Nephron progenitor cell (in vitro differentiated cells): ENCODE data around the gene TBRG4.
A peak's percentile ranks its signal among the peaks of the same experiment; 100 is the strongest.

Experiments used
- DNase-seq: peaks from one replicate; pipeline ENCODE4 v3.0.0; 2021
- H3K27ac Mint-ChIP-seq: 2 replicates; pipeline ENCODE4 v1.8.0; 2021; ENCODE audit warnings: mild to moderate bottlenecking, moderate library complexity, mixed read lengths
- H3K27me3 Mint-ChIP-seq: 2 replicates; pipeline ENCODE4 v1.8.0; 2021; ENCODE audit warnings: mild to moderate bottlenecking, low read depth, mixed read lengths; ENCODE audit not compliant: poor library complexity
- H3K36me3 Mint-ChIP-seq: 2 replicates; pipeline ENCODE4 v1.8.0; 2021; ENCODE audit warnings: low read depth, mixed read lengths
- H3K4me1 Mint-ChIP-seq: 2 replicates; pipeline ENCODE4 v1.8.0; 2021; ENCODE audit warnings: mixed read lengths
- H3K4me3 Mint-ChIP-seq: 2 replicates; pipeline ENCODE4 v1.8.0; 2021; ENCODE audit warnings: mild to moderate bottlenecking, moderate library complexity, mixed read lengths
- H3K9me3 Mint-ChIP-seq: 2 replicates; pipeline ENCODE4 v1.8.0; 2021; ENCODE audit warnings: mild to moderate bottlenecking, moderate library complexity, mixed read lengths
- TF ChIP-seq, protein P1 (sequence below): fragments of 200-600 bp; sonication (generic); IDR thresholded peaks from 2 replicates; pipeline ENCODE4 v1.5.0; 2021; ENCODE audit warnings: antibody characterized with exemption

Gene TBRG4

GRCh38 chr7:45098983-45099839 is 12.3 kb downstream of the TBRG4 start:
- H3K4me1 Mint-ChIP-seq, result no peaks in the 10 kb centered on the region
- H3K27me3 Mint-ChIP-seq, result no peaks in the 10 kb centered on the region
- H3K9me3 Mint-ChIP-seq, result no peaks in the 10 kb centered on the region
- no peak for DNase-seq
- TF ChIP-seq, protein P1, sequence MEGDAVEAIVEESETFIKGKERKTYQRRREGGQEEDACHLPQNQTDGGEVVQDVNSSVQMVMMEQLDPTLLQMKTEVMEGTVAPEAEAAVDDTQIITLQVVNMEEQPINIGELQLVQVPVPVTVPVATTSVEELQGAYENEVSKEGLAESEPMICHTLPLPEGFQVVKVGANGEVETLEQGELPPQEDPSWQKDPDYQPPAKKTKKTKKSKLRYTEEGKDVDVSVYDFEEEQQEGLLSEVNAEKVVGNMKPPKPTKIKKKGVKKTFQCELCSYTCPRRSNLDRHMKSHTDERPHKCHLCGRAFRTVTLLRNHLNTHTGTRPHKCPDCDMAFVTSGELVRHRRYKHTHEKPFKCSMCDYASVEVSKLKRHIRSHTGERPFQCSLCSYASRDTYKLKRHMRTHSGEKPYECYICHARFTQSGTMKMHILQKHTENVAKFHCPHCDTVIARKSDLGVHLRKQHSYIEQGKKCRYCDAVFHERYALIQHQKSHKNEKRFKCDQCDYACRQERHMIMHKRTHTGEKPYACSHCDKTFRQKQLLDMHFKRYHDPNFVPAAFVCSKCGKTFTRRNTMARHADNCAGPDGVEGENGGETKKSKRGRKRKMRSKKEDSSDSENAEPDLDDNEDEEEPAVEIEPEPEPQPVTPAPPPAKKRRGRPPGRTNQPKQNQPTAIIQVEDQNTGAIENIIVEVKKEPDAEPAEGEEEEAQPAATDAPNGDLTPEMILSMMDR, result no peak
- peak overlapping the region; percentile 88 for H3K27ac Mint-ChIP-seq
- H3K36me3 Mint-ChIP-seq, result peaks cover 12% of the 10 kb centered on the region
- H3K4me3 Mint-ChIP-seq, result no peak overlapping the region

DNA sequence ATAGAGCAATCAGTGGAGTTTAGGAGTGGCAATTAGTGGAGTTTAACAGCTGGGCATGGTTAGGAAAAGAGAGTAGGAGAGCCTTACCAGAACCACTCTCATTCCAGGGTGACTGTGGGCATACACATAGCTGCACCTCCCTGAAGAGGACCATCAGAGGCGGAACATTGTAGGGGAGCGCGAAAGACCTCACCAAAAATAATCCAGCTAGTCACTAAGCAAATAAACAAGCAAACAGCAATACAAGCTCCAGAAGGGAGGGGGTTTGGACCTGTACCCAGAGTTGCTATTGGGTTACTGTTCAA is 18.6 kb downstream of the TBRG4 start:
- peaks cover 35% of the 10 kb centered on the region for H3K27me3 Mint-ChIP-seq
- DNase-seq, result no peak
- no peaks in the 10 kb centered on the region for H3K36me3 Mint-ChIP-seq
- H3K4me3 Mint-ChIP-seq, result no peak overlapping the region
- TF ChIP-seq, protein P1, result no peak
- no peak overlapping the region for H3K27ac Mint-ChIP-seq
- H3K9me3 Mint-ChIP-seq, result peaks cover 10% of the 10 kb centered on the region
- peaks cover 10% of the 10 kb centered on the region for H3K4me1 Mint-ChIP-seq

- TF ChIP-seq, protein P1, result no peak
- no peak for DNase-seq
- H3K27me3 Mint-ChIP-seq, result peaks cover 40% of the 10 kb centered on the region
- H3K27ac Mint-ChIP-seq, result peak overlapping the region; percentile 38
- no peaks in the 10 kb centered on the region for H3K36me3 Mint-ChIP-seq
- peaks cover 10% of the 10 kb centered on the region for H3K9me3 Mint-ChIP-seq
- peaks cover 10% of the 10 kb centered on the region for H3K4me1 Mint-ChIP-seq
- no peak overlapping the region for H3K4me3 Mint-ChIP-seq
Measured at GRCh38 chr7:45092100-45092930, 19.2 kb downstream of the TBRG4 start.

DNA sequence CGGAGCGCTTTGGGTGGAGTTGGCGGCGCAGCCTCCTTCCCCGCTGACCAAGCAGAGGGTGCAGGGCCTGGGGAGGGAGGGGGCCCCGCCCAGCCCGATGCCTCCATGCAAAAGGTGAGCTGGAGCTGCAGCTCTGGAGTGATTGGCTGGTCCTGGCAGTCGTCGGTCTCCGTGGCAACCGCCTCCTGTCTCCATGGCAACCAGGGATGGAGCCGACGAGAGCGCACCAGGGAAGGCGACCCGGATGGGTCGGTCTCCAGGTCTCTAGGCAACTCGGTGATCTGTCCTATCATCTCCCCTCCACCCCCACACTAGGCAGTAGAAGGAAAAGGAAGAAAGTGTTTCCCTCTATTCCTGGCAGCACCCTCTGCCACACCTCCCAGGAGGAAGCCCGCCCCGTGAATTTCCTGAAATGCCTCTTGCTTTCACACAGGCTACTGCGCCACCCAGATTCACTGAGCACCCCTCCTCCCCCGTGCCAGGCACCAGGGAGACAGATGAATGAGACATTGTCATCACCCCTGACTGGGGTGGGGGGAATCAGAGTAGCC is 22.1 kb downstream of the TBRG4 start:
- peaks cover 50% of the 10 kb centered on the region for H3K27me3 Mint-ChIP-seq
- H3K27ac Mint-ChIP-seq, result no peak overlapping the region
- H3K9me3 Mint-ChIP-seq, result peaks cover 10% of the 10 kb centered on the region
- H3K4me3 Mint-ChIP-seq, result peak overlapping the region; percentile 74
- peaks cover 16% of the 10 kb centered on the region for H3K4me1 Mint-ChIP-seq
- TF ChIP-seq, protein P1, result no peak
- H3K36me3 Mint-ChIP-seq, result no peaks in the 10 kb centered on the region
- DNase-seq, result peak; percentile 79

- peaks cover 17% of the 10 kb centered on the region for H3K4me1 Mint-ChIP-seq
- peak within 1 kb of the TSS; percentile 74 for H3K4me3 Mint-ChIP-seq
- DNase-seq, result peak; percentile 63
- TF ChIP-seq, protein P1, result no peak
- H3K9me3 Mint-ChIP-seq, result peaks cover 9% of the 10 kb centered on the region
- H3K27me3 Mint-ChIP-seq, result peaks cover 50% of the 10 kb centered on the region
- H3K27ac Mint-ChIP-seq, result no peak within 1 kb of the TSS
- H3K36me3 Mint-ChIP-seq, result no peaks in the 10 kb centered on the region
Measured at GRCh38 chr7:45088821-45089340, 22.6 kb downstream of the TBRG4 start, which contains the start of gene NACAD. TSS of gene NACAD (minus strand) at chr7:45088969. CDS start at chr7:45088894, 75 bp downstream.
